SU-DHL-6 (cell line): ENCODE measurements around the gene ANKK1.

Source experiments
- H2AFZ ChIP-seq: fragments of 200-600 bp; sonication (generic); 2 replicates; pipeline ENCODE4 v1.6.1; 2014; ENCODE audit warnings: low read depth, mild to moderate bottlenecking, moderate library complexity, mixed read lengths, antibody characterized with exemption, low read length; ENCODE audit not compliant: severe bottlenecking
- H3F3A ChIP-seq: fragments of 200-600 bp; shearing (Covaris generic); 2 replicates; pipeline ENCODE4 v1.6.0; 2016; ENCODE audit warnings: antibody characterized with exemption, mild to moderate bottlenecking; ENCODE audit not compliant: insufficient read depth
- H3K27ac ChIP-seq: fragments of 200-600 bp; sonication (generic); 2 replicates; pipeline ENCODE4 v1.5.1; 2016; ENCODE audit warnings: low read depth, mild to moderate bottlenecking, low read length, moderate library complexity, mixed read lengths
- H3K27me3 ChIP-seq: fragments of 200-600 bp; sonication (generic), shearing (Covaris generic); 2 replicates; pipeline ENCODE4 v1.6.0; 2014; ENCODE audit warnings: mild to moderate bottlenecking, low read length
- H3K36me3 ChIP-seq: fragments of 200-600 bp; sonication (generic); 2 replicates; pipeline ENCODE4 v1.6.1; 2014; ENCODE audit warnings: mild to moderate bottlenecking, low read length, mixed read lengths
- H3K4me2 ChIP-seq: fragments of 300-600, 200-600 bp; shearing (Covaris generic), sonication (generic); 2 replicates; pipeline ENCODE4 v1.6.0; 2014; ENCODE audit warnings: low read length, low read depth, mild to moderate bottlenecking; ENCODE audit not compliant: poor library complexity, severe bottlenecking
- H3K4me3 ChIP-seq: fragments of 200-600 bp; sonication (generic); 2 replicates; pipeline ENCODE4 v1.5.1; 2014; ENCODE audit warnings: antibody characterized with exemption, low read length, mild to moderate bottlenecking, mixed read lengths; ENCODE audit not compliant: insufficient read depth, poor library complexity, severe bottlenecking
- H3K79me2 ChIP-seq: fragments of 200-600 bp; sonication (generic); 2 replicates; pipeline ENCODE4 v1.6.1; 2014; ENCODE audit warnings: mild to moderate bottlenecking, low read length, moderate library complexity; ENCODE audit not compliant: insufficient read depth
- H3K9ac ChIP-seq: fragments of 200-600 bp; sonication (generic); 2 replicates; pipeline ENCODE4 v1.7.0; 2014; ENCODE audit warnings: mild to moderate bottlenecking, low read length
- H3K9me2 ChIP-seq: fragments of 200-600 bp; sonication (generic); replicated peaks from 2 replicates; pipeline ENCODE4 v1.6.1; 2014; ENCODE audit warnings: low read length; ENCODE audit not compliant: insufficient read depth
- H3K9me3 ChIP-seq: fragments of 200-600 bp; sonication (generic); 2 replicates; pipeline ENCODE4 v1.6.1; 2014; ENCODE audit warnings: low read length, mixed read lengths; ENCODE audit not compliant: insufficient read depth
- H4K20me1 ChIP-seq: fragments of 200-600 bp; sonication (generic); 2 replicates; pipeline ENCODE4 v1.6.1; 2014; ENCODE audit warnings: low read depth, mild to moderate bottlenecking, antibody characterized with exemption, low read length, moderate library complexity, mixed read lengths
- EZH2phosphoT487 ChIP-seq: fragments of 200-600 bp; sonication (generic), shearing (Covaris generic); conservative IDR thresholded peaks from 2 replicates; pipeline ENCODE4 v1.6.1; 2018; ENCODE audit warnings: mild to moderate bottlenecking, antibody characterized with exemption, low read length, moderate library complexity, mixed read lengths
- TF ChIP-seq, protein P1 (sequence below): fragments of 200-600 bp; sonication (generic); IDR thresholded peaks from one replicate; pipeline ENCODE4 v1.5.1; 2017; ENCODE audit warnings: antibody characterized with exemption, mild to moderate bottlenecking, low read length, moderate library complexity; ENCODE audit not compliant: insufficient read depth, poor library complexity, severe bottlenecking

ANKK1 gene

GRCh38 chr11:113375402-113375801 is 12.2 kb upstream of the ANKK1 start:
- peak overlapping the region; percentile 39 for H2AFZ ChIP-seq
- no peak overlapping the region for H3K4me3 ChIP-seq
- H3K79me2 ChIP-seq, result no peaks in the 10 kb centered on the region
- no peak overlapping the region for H3K27ac ChIP-seq
- no peak overlapping the region for H3K9ac ChIP-seq
- H3K27me3 ChIP-seq, result no peaks in the 10 kb centered on the region
- H3K9me2 ChIP-seq, result no peaks in the 10 kb centered on the region
- H4K20me1 ChIP-seq, result no peaks in the 10 kb centered on the region
- H3K4me2 ChIP-seq, result no peak overlapping the region
- H3K36me3 ChIP-seq, result no peaks in the 10 kb centered on the region
- no peaks in the 10 kb centered on the region for H3K9me3 ChIP-seq
- TF ChIP-seq EZH2phosphoT487, result no peak
- TF ChIP-seq, protein P1, sequence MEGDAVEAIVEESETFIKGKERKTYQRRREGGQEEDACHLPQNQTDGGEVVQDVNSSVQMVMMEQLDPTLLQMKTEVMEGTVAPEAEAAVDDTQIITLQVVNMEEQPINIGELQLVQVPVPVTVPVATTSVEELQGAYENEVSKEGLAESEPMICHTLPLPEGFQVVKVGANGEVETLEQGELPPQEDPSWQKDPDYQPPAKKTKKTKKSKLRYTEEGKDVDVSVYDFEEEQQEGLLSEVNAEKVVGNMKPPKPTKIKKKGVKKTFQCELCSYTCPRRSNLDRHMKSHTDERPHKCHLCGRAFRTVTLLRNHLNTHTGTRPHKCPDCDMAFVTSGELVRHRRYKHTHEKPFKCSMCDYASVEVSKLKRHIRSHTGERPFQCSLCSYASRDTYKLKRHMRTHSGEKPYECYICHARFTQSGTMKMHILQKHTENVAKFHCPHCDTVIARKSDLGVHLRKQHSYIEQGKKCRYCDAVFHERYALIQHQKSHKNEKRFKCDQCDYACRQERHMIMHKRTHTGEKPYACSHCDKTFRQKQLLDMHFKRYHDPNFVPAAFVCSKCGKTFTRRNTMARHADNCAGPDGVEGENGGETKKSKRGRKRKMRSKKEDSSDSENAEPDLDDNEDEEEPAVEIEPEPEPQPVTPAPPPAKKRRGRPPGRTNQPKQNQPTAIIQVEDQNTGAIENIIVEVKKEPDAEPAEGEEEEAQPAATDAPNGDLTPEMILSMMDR, result no peak
- no peaks in the 10 kb centered on the region for H3F3A ChIP-seq

GRCh38 chr11:113376156-113376555 is 11.4 kb upstream of the ANKK1 start:
- Histone ChIP-seq H3K4me3 (no peak overlapping the region), H3K4me2 (no peak overlapping the region), H2AFZ (no peak overlapping the region), H3F3A (no peaks in the 10 kb centered on the region), H3K27ac (no peak overlapping the region), H4K20me1 (no peaks in the 10 kb centered on the region), H3K9me3 (no peaks in the 10 kb centered on the region), H3K9me2 (no peaks in the 10 kb centered on the region), H3K79me2 (no peaks in the 10 kb centered on the region), H3K27me3 (no peaks in the 10 kb centered on the region), H3K36me3 (no peaks in the 10 kb centered on the region), H3K9ac (no peak overlapping the region)
- TF ChIP-seq, protein P1, result no peak
- no peak for TF ChIP-seq EZH2phosphoT487

DNA sequence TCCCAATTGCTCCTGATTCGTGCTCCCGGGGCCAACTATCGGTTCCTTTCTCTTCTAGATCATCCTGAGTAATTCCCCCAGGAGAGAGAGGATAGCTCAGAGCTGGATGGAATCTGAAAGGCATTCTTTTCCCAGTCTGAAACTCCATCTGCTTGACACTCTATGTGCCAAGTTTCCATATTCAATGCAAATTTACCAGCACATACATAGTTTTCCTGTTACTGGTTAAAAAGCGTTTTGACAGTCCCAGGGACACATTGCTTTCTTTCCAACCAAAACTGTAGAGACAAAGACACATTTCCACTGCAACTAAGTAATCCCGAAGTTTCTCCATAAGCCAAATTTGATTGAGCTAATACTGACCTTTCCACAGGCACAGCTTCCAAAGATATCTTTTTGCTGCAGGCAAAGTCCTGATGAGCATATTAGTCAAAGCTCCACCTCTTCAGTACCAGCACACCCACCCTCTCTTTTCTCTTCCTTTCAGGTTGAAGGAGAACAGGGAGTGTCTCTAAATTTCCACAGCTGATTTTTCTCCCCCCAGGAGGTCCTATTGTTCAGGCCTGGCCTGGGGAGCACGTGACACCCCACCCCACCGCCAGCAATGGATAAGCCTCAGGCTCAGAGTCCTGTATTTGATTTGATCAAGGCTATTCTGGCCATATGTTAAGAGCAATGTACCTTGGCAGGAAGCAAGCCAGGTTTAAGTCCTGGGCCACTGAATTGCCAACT is 9.7 kb upstream of the ANKK1 start:
- Histone ChIP-seq H3K27me3 (no peaks in the 10 kb centered on the region), H4K20me1 (no peaks in the 10 kb centered on the region), H3K36me3 (no peaks in the 10 kb centered on the region), H3K4me2 (no peak overlapping the region), H2AFZ (no peak overlapping the region), H3F3A (no peaks in the 10 kb centered on the region), H3K9me3 (no peaks in the 10 kb centered on the region), H3K79me2 (no peaks in the 10 kb centered on the region), H3K4me3 (no peak overlapping the region), H3K27ac (no peak overlapping the region), H3K9ac (no peak overlapping the region), H3K9me2 (no peaks in the 10 kb centered on the region)
- TF ChIP-seq, protein P1, result no peak
- no peak for TF ChIP-seq EZH2phosphoT487
